GM19395 (cell line): ENCODE results near the gene POU2AF3.
"Not testable (repeated sequence)": the region's sequence is repeated elsewhere in the genome, so short reads cannot be mapped to it uniquely, and the experiment has no call there.

ENCODE experiments used
- ATAC-seq: cut with Tn5 transposase; IDR thresholded peaks from one replicate; pipeline ENCODE4 v1.9.1; 2021; ENCODE audit warnings: mild to moderate bottlenecking, moderate library complexity; ENCODE audit not compliant: unreplicated experiment

Gene POU2AF3

GRCh38 chr11:111299101-111300026, 1.0 kb downstream of the POU2AF3 start:
- ATAC-seq, result peak; percentile 58

- ATAC-seq, result no peak
Observed at GRCh38 chr11:111300569-111300968, 2.2 kb downstream of the POU2AF3 start.

- ATAC-seq, result peak; percentile 48
Observed at GRCh38 chr11:111301004-111301841, 2.9 kb downstream of the POU2AF3 start.

- no peak for ATAC-seq
Observed at GRCh38 chr11:111301842-111302118, 3.4 kb downstream of the POU2AF3 start.

GRCh38 chr11:111302298-111302697, 4.0 kb downstream of the POU2AF3 start:
- ATAC-seq, result no peak

GRCh38 chr11:111303461-111303860, 5.1 kb downstream of the POU2AF3 start:
- ATAC-seq, result no peak

GRCh38 chr11:111305162-111305802, 6.9 kb downstream of the POU2AF3 start:
- ATAC-seq, result no peak

GRCh38 chr11:111305876-111306275, 7.5 kb downstream of the POU2AF3 start:
- ATAC-seq, result no peak

GRCh38 chr11:111306321-111306720, 8.0 kb downstream of the POU2AF3 start:
- no peak for ATAC-seq

GRCh38 chr11:111307472-111308108, 9.2 kb downstream of the POU2AF3 start:
- ATAC-seq, result no peak

GRCh38 chr11:111308140-111308539, 9.8 kb downstream of the POU2AF3 start:
- no peak for ATAC-seq

GRCh38 chr11:111309215-111309915, 11.0 kb downstream of the POU2AF3 start:
- ATAC-seq, result no peak

GRCh38 chr11:111310088-111310487, 11.7 kb downstream of the POU2AF3 start:
- no peak for ATAC-seq

GRCh38 chr11:111310723-111311122, 12.4 kb downstream of the POU2AF3 start:
- ATAC-seq, result no peak

- ATAC-seq, result no peak
Observed at GRCh38 chr11:111312076-111312475, 13.7 kb downstream of the POU2AF3 start.

GRCh38 chr11:111319296-111319695, 20.9 kb downstream of the POU2AF3 start:
- ATAC-seq, result no peak

- ATAC-seq, result not testable (repeated sequence)
Observed at GRCh38 chr11:111320199-111320598, 21.9 kb downstream of the POU2AF3 start.

GRCh38 chr11:111320728-111321568, 22.6 kb downstream of the POU2AF3 start:
- no peak for ATAC-seq

- no peak for ATAC-seq
Observed at GRCh38 chr11:111322534-111322933, 24.2 kb downstream of the POU2AF3 start.
